ENCODE results near the gene MAGOHB. TPM values are rescaled to one million over a fixed set of nuclear protein-coding genes. Genes with fewer than 3 reads are reported as not detected.
A peak's percentile ranks its signal among the peaks of the same experiment; 100 is the strongest.
"Not testable (repeated sequence)": the region's sequence is repeated elsewhere in the genome, so short reads cannot be mapped to it uniquely, and the experiment has no call there.

The MAGOHB gene
- polyA plus RNA-seq (ENCODE audit: insufficient read length in 3 of 3), result 10 to 100 TPM; 36.4 to 46.6 (median 42.9) TPM

DNA sequence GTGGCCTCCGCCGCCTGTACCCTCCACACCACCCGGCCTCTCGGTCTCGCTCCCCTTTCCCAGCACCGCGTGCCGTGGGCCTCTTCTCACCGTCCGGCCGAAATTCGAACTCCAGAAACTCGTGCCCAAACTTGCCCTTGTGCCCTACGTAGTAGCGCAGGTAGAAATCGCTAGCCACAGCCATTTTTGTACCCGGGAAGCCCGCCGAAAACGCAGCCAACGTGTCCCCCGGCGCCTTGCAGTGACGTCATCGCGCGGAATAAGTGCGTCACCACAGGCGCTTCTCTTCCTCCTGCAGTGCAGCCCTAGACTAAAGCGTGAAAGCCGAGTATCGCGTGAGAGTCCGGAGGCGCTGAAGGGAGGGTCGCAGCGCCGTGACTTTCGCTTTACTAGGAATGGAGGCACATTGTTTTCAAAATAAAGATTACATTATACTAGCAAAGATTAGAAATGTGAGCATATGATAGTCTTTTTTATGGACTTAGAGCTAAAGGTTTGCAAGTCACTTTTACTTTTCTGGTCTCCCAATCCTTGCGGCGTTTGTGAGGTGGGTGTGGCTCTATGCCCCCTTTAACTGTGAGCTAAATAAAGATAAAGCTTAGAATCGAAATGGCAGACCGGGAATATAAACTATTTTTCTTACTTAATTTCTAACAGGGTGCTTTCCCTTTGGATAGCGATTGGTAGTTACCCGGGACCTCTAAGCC lies at the start of gene MAGOHB:
Gene MAGOHB, minus strand, starts transcription at position 261 of the 707 bp plus-strand sequence. Its CDS starts 77 bp downstream, at position 184.
- peak; percentile 92 to 95 (median 92) for DNase-seq (ENCODE audit: low read depth in 3 of 3, low spot score in 2 of 3)

DNA sequence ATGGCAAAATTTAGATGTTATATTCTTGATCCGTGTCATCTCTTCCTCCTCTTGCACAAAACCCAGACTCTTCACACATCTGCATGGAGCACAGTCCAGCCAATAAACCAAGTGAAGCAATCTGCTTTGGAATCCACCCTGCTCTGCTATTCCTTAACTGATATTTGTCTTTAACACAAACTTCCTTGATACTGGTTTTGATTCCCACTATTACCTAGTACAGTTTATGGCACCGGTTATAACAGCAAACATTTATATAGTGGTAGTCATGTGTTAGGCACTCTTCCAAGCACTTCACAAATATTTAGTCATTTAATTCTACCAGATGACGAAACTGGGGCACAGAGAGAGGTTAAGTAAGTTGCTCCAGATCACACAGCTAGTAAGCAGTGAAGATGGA lies 47.9 kb upstream of the MAGOHB start:
- DNase-seq (ENCODE audit: low read depth in 3 of 3, low spot score in 2 of 3), result no peak

DNA sequence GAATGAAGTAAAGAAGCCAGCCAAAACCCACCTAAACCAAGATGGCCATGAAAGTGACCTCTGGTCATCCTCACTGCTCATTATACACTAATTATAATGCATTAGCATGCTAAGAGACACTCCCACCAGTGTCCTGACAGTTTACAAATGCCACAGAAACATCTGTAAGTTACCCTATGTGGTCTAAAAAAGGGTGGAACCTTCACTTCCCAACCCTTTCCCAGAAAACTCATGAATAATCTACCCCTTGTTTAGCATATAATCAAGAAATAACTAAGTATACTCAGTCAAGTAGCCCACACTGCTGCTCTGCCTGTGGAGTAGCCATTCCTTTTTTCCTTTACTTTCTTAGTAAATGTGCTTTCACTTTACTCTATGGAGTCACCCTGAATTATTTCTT lies 40.6 kb upstream of the MAGOHB start:
- no peak for DNase-seq (ENCODE audit: low read depth in 3 of 3, low spot score in 2 of 3)

DNA sequence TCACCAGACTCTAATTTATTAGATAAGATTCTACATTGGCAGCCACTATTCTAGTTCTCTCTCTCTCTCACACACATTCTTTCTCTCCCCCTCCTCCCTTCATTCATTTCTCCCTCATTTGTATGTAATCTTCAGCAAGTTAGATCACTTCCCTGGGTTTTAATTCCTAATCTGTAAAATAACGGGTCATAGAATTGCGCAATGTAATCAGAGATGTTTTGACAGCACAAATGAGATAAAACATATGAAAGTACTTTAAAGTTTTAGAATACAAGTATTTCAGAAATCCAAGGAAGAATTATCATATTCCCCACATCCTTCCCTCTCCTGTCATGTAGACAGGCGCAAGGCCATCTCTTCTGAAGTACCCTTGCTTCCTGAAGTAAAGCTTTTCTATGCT lies 38.8 kb upstream of the MAGOHB start:
- no peak for DNase-seq (ENCODE audit: low read depth in 3 of 3, low spot score in 2 of 3)

DNA sequence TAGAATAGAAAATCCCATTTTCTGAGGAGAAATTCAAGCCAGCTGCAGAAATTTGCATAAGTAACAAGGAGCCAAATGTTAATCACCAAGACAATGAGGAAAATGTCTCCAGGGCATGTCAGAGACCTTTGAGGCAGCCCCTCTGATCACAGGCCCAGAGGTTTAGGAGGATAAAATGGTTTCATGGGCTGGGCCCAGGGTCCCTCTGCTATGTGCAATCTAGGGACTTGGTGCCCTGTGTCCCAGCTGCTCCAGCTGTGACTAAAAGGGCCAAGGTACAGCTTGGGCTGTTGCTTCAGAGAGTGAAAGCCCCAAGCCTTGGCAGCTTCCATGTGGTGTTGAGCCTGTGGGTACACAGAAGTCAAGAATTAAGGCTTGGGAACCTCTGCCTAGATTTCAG lies 33.2 kb upstream of the MAGOHB start:
- DNase-seq (ENCODE audit: low read depth in 3 of 3, low spot score in 2 of 3), result not testable (repeated sequence)

DNA sequence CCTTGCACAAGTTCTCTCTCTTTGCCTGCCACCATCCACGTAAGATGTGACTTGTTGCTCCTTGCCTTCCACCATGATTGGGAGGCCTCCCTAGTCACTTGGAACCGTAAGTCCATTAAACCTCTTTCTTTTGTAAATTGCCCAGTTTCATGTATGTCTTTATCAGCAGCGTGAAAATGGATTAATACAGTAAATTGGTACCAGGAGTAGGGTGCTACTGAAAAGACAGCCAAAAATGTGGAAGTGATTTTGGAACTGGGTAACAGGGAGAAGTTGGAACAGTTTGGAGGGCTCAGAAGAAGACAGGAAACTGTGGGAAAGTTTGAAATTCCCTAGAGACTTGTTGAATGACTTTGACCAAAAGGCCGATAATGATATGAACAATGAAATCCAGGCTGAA lies 32.5 kb upstream of the MAGOHB start:
- DNase-seq (ENCODE audit: low read depth in 3 of 3, low spot score in 2 of 3), result no peak

DNA sequence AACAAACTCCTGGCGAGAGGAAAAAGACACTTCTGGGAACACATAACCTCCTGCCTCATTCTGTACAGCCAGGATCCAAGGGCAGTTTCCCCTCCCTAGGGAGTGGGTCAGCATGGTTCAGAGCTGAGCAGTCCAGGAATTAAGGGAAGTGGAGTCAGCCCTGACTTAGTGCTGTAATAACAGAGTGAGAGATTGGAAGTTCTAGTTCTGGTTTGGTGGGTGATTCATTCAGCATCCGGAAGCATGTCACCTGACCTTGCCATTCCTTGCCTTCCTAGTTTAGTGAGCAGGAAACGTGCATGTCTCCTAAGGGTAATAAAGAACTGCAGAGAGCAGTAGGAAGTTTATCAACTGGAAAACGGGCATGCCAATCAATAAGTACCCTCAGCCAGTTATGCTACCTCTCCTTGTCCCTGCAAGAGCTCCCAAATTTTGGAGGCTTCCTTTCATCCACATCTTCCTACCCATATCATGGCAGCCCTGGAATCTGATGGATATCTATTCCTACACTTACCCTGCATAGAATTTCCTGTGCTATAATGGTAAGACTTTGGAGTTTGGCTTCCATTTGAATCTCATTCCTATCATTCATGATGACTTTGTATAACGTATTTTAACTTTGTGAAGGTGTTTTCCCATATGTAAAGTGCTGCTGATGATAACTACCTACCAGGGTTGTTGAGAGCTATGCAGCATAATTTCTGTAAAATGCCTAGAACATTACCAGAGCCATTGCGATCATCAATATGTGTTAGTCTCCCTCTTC lies 28.5 kb upstream of the MAGOHB start:
- DNase-seq (ENCODE audit: low read depth in 3 of 3, low spot score in 2 of 3), result no peak

DNA sequence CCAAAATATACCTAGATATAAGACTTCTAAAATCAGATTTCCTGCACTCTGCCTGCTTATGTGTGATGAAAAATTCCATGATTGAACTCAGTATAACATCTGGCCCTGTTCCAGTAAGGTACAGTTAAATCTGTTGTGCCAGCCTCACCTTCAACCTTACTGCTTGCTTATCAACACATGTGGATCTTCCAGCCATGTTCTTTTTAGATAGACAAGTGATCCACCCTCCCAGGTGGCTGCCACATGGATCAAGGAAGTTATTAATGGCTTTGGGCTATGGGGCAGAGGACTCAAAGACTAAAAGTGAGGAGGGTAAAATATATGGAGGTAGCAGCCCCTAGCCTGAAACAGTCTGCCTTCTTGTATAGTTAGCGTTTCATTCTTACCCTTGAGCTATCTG lies 25.3 kb upstream of the MAGOHB start:
- no peak for DNase-seq (ENCODE audit: low read depth in 3 of 3, low spot score in 2 of 3)

DNA sequence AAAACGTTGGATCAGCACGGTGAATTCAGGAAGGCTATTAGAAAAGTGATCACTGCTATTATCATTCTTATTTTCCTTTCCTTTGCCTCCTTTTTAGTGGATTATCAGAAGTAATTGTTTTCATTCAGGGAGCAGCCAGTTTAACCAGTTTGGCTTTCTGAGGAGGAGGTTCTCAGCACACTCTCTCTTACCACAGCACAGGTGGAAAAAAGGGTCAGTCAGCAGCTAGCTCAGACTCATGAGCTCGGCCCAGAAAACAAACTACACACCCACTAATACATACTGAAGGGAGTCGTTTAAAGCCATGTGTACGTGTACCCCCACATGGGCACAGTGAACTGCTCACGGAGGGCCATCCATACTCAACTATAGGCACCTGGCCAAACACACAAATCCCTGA lies 23.2 kb upstream of the MAGOHB start:
- no peak for DNase-seq (ENCODE audit: low read depth in 3 of 3, low spot score in 2 of 3)

DNA sequence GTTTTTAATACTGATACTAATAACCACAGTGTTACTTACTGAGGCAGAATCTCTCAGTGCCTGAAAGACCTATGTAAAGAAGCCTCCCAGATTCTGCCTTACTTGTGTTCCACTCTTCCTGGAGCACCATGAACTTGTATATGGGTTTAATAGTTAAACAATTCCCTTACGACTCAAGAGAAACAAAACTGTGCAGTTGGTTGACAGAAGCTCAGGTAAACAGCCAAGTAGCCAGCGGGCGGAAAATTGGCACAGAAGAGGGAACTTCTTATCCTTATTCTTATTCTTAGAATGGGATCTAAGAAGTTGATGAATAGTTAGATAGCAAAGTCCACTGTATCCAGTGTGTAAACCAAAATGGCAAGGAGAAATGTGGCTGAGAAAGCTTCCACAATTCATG lies 22.7 kb upstream of the MAGOHB start:
- DNase-seq (ENCODE audit: low read depth in 3 of 3, low spot score in 2 of 3), result no peak

DNA sequence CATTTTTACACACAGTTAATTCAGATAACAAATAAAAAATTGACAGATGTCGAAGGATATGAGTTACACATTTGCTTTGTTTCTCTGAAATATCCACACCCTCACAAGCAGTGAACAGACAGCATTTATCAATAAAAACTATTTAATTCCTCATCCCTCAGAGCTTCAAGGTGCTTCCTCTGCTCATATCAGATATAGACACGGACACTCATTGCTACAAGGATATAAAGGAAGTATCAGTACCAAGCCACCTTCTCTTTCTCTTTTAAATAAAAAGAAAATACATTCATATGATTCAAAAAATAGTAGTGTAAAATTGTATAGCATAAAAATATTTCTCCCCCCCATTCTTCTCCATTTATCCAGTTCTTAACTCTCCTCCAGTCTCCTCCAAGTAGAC lies 21.9 kb upstream of the MAGOHB start:
- DNase-seq (ENCODE audit: low read depth in 3 of 3, low spot score in 2 of 3), result no peak

DNA sequence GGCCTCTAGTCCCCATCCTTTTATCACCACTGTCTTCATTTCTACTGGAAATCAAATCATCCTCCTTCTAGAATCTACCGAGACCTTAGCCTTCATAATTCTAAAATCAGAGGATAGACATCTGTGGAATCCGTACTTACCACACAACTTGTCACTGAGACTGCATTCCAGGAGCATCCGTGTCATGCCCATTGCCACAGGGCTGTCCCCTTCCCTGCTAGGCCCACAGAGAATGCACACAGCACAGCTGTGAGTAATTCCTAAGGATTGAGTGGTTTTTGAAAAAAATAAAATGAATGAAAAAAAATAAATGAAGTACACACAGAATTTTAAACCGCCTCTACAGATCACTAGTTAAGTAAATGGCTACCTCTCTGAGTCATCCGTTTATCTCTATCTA lies 21.0 kb upstream of the MAGOHB start:
- no peak for DNase-seq (ENCODE audit: low read depth in 3 of 3, low spot score in 2 of 3)

DNA sequence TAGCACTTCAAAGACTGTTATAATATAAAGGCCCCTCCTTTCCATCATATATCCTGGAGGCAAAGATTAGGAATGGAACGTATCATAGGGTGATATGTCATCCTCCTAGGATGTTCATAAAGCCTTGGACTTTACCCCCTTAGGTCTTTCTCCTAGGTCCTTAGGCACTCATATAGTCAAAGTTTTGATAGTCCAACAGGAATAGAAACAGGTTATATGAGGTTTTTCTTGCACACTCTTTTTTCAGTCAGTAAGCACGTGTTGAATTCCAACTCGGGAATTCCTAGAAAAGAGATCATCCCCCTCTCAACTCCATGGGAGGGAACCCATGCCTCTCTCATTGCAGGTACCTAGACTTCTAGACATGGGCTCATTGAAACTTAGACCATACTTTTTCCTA lies 20.1 kb upstream of the MAGOHB start:
- no peak for DNase-seq (ENCODE audit: low read depth in 3 of 3, low spot score in 2 of 3)

DNA sequence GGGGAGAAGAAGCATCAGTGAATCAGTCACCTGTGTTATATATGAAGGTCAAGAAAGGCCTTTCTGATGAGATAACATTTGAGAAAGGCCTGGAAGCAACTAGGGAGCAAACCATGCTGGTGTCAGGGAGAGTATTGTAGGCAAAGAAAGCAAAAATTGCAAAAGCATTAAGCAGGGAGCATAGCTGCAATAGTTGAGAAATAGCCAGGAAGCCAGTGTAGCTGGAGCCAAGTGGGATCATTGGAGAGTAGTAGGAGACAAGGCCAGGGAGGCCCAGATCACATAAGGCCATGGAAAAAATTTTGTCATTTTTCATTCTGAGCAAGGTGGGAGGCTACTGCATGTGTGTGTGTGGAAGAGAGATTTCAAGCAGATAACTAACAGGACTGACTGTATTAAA lies 18.8 kb upstream of the MAGOHB start:
- DNase-seq (ENCODE audit: low read depth in 3 of 3, low spot score in 2 of 3), result no peak

DNA sequence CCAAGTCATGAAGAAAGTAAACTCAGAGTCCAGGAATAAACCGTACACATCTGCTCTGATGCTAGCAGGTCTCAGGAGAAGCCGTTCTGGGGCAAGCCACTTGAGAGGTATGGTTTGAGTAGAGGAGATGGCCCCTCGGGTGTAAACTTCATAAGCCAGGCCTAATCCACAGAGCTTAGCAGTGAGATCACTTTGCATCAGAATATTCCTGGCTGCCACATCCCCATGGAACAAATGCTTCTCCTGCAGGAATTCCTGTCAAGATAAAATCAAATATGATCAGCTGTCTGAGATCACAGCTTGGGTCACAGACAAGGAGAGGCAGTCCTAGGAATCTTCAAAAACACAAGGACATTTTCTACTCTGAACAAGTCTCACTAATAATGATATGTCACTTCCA lies 11.2 kb upstream of the MAGOHB start:
- DNase-seq (ENCODE audit: low read depth in 3 of 3, low spot score in 2 of 3), result no peak

DNA sequence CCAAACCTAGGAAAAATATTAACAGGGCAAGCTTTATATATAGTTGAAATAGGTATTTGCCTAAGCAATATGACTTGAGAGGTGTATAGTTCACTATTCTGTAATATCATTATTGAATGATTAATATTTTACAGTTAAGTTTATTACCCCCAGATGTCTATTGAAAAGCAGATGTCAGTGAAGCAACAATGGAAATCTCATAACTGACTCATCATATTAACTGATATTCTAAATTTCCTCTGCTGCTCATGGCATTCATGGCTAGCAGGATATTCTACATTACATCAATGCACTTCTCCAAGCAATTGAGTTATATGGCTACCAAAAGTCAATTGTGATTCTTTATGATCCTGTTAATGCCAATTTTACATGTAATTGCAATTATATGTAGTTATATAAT lies 9.7 kb upstream of the MAGOHB start:
- DNase-seq (ENCODE audit: low read depth in 3 of 3, low spot score in 2 of 3), result no peak

DNA sequence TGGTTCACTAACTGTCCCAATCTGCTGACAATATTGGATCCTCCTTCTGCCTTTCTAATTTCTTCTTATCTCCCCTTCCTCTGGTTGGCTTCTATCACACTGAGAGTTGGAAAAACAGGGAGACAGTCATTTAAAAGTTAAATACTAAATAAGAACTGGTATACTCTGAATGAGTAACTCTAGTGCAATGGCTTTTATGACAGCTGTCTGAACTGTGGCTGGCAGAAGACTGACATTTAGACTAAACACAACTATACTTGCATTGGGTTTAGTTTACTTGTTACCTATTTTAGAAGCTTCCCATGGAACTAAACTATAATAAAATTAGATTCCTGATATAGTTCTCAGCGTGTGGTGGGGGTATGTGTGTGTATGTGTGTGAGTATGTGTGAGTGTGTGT lies 7.9 kb upstream of the MAGOHB start:
- DNase-seq (ENCODE audit: low read depth in 3 of 3, low spot score in 2 of 3), result no peak

DNA sequence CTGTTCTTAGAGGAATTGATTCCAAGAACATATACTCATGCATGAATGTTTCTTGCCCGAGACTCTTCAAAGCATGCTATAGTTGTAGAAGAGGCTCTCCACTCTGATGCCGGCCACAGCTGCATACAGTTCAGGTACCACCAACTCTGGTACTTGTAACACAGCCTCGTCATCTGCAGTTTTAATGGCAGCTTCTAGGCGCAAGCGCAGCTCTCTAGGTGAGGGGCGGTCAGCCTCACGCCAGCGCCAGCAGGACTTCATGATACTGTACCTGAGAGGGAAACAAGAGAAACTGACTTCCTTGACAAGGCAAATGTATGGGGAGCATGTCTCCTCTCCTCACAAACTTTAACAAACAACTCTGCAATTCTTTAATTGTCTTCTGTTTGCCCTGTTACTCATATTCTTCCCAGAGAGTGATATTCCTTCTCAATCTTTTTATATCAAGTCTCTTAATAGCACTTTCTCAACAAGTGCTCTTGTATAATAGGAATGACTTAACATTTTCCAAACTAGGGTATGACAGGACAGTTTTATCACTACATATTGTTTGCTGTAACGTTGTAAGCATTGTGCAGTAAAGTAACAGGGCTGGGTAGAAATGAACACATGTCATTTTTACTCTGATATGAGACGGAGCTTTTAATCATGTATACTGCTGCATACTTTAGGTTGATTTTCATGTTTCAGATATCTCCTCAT lies 6.8 kb upstream of the MAGOHB start:
- DNase-seq (ENCODE audit: low read depth in 3 of 3, low spot score in 2 of 3), result no peak

DNA sequence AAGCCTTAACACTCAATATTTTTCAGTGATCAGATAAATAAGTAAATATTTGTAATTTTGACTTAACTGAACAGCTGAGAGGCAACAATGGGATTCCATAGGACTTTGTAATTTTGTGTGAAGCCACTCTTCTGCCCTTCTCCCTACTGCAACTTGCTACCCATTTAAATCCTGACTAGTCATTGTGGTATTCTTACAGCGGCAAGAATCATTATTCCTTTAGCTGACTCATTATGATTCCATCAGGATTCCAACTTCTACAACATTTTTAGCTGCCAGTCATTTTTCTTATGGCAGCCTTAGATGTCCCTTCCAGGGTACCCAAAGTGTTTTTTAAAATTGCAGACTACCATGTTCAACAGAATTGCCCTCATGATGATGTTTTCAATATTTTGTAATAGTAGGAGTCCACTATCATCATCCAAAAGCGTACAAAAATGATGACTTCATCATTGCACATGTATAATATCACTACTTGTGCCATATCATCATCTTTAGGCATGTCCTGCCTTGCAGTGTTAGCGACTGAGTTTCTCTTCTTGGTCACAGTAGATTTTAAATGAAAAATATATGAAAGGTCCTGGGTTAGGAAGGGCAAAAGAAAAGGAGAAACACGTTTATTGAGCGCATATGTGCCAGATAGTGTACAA lies 5.1 kb upstream of the MAGOHB start:
- DNase-seq (ENCODE audit: low read depth in 3 of 3, low spot score in 2 of 3), result no peak

DNA sequence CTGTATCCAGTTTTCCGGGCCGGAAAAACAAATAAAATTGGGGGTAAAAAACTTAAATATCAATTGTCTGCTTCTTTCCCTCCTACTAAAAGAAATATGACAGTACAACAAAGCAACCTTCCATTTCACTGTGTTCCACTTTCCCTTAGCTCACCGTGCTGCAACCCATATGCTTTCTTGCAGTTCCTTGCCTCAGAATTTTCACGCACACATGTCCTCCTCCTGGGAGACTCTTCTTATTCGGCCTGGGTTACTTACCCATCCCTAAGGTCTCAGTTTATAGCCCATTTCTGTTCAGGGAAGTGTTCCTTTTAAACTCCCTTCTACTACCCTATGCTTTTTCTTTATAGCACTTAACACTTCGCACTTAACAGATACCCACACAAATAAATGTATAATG lies 4.5 kb upstream of the MAGOHB start:
- DNase-seq (ENCODE audit: low read depth in 3 of 3, low spot score in 2 of 3), result no peak

DNA sequence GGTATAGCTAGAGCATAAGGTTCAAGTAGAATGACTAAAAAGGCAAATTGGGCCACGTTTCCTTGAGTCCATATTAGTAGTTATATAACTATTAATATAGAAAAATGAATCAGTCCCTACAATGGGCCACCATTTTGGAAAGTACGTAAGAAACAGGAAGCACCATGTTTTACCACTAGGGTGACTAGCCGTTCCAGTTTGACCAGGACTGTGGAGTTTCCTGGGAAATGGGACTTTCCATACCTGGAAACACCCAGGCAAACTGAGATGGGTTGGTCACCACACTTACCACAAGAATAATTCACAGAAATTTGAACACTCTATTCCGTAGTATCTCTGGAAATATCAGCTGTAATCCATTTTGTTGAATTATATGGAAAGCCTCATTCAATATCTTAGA lies 2.1 kb upstream of the MAGOHB start:
- DNase-seq (ENCODE audit: low read depth in 3 of 3, low spot score in 2 of 3), result no peak
